Erythroblast (primary cell): ENCODE data around the gene GYPC.
"Not testable (repeated sequence)": the region's sequence is repeated elsewhere in the genome, so short reads cannot be mapped to it uniquely, and the experiment has no call there.

Source experiments
- GATA1 ChIP-seq: IDR thresholded peaks from 2 replicates; pipeline ENCODE4 v1.6.1; 2011; ENCODE audit warnings: low read depth, mild to moderate bottlenecking, control low read depth, low read length, moderate library complexity
- POLR2A ChIP-seq: IDR thresholded peaks from 2 replicates; pipeline ENCODE4 v1.6.1; 2011; ENCODE audit warnings: mild to moderate bottlenecking, low read length

DNA sequence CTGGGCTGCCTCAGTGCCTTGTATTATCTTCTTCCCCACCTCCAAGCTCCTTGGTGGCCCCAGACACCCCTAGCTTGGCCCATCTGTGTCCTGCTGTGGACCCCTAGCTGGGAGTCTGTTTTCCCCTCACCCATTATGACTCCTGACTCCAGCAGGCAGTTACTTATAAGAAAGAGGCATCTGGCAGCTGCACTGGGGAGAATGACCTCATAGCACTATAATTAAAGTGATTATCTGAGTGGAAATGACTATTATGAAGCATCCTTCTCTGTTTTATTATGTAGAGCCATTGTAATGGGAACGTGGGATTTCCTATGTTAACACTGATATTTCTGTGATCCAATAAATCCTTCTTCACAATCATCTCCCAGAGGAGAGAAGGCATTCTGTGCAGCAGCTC, 36.3 kb downstream of the GYPC start:
- not testable (repeated sequence) for TF ChIP-seq POLR2A, GATA1
